MV-4-11 (cell line): ENCODE measurements around the gene GPR15.

Source experiments
- DNase-seq: peaks from one replicate; lab custom pipeline; 2025; lab: John Stamatoyannopoulos, UW

The GPR15 gene

DNA sequence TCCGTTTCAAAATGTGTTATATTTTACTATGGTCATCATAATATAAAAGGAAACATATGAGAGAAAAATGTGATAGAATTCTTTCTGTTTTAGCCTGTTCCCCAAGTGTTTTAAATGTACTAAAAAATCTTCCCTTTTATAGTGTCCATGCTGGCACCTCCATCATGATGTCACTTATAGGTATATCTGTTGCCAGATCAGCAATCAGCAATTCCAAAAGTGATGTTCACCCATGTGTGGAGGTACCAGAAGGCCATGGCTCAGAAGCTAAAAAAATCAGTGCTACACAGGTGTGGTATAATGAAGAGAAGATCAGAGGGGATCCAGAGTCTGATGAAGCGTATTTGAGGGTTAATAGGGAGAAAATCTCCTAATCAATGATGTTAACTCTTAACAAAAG lies 1.1 kb upstream of the GPR15 start:
- no peak for DNase-seq

DNA sequence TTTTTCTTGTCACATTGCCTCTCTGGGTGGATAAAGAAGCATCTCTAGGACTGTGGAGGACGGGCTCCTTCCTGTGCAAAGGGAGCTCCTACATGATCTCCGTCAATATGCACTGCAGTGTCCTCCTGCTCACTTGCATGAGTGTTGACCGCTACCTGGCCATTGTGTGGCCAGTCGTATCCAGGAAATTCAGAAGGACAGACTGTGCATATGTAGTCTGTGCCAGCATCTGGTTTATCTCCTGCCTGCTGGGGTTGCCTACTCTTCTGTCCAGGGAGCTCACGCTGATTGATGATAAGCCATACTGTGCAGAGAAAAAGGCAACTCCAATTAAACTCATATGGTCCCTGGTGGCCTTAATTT lies 478 bp downstream of the GPR15 start:
- no peak for DNase-seq

DNA sequence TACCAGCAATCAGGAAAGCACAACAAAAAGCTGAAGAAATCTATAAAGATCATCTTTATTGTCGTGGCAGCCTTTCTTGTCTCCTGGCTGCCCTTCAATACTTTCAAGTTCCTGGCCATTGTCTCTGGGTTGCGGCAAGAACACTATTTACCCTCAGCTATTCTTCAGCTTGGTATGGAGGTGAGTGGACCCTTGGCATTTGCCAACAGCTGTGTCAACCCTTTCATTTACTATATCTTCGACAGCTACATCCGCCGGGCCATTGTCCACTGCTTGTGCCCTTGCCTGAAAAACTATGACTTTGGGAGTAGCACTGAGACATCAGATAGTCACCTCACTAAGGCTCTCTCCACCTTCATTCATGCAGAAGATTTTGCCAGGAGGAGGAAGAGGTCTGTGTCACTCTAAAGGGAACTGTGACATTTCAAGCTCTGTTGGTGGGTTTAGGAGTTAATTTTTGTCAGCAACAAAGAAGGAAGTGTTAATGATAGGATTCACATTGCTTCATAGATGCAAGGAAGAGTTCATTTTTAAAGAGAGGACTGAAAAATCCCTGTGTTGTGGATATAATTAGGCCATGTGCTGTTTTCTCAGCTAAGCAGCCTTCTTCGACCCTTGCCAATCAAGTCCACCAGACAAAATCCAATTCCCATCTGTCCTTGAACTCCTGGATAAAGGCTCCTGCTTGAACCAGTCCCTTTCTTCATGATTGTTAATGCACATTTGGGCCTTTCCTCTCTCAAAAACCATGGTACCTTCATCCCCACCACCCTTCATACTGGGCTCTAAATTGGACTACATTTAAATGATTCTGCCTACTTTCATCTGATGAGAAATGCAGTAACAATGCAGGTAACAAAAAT lies 1.2 kb downstream of the GPR15 start:
- DNase-seq = peak; percentile 44

DNA sequence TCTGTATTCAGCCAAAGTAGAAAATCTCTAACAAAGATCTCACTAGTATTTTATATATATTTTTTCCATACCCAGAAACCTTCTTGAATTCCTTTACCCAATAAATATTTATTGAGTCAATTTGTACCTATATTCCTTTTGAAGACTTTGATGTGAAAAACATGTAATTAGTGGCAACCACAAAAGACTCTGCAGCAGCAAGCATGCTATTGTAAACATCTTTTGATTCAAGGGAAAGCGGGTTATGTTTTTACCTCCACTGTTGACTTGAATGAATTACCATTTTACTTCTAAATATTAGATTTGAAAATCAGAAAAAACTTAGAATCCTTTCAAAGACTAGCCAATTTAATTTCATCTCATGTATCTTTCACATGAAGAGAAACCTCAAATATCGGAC lies 2.4 kb downstream of the GPR15 start:
- DNase-seq = no peak

DNA sequence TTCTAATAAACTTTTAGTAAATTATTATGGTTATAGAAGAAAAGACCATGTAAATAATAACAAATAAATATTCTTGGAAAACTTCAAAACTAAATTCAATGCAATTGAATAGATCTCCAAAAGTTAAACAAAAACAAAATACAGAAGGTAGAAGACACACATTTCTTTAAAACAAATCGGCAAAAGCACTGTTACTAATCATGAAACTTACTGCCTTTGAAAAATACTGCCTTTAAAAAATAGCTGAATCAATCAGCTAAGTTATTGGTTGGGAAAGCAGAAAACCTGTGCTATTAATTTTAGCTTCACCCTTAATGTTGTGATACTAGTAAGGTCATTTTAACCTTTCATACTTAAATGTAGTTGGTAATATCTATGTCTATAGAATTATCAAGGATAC lies 3.0 kb downstream of the GPR15 start:
- no peak for DNase-seq

DNA sequence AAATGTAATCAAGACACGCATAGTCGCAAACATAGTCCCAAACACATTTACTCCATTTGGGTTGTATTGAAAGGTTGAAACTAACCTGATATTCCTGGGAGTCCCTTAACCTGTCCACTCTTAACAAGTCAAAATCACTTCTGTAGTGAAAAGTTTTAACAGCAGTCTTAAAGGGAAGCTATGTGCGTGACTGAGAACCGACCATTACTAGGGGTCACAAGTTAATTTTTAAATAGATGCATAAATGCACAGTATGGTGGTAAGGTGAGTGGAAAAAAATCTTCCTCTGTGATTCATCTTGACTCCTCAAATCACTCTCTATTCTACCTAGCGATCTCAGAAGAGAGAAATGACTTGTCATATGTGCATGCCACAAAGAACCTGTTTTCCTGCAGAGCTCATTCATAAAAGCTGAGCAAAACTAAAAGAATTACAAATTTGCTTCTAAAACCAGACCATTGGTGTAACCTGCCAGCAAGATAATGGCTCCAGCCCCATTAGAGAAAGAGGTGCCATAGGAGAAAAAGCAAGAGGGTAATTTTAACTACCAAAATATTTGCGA lies 4.8 kb downstream of the GPR15 start:
- DNase-seq = no peak

DNA sequence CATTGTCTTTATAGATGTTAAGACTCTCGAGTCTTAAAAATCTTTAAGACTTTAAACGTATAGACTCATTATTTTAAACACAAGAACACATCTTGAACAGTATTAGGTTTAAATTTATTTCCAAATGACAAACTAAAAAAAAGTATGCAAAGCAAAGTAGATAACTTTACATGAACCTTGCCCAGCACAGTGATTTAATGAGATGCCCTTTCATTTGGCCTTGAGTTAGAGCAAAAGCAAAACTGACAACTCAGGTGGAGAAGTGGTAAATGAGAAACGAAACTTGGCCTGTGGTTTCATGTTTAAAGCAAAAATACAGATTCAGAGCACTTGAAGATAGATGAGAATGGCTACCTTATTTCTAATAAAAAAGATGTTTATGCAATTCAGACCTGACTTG lies 8.6 kb downstream of the GPR15 start:
- DNase-seq = peak; percentile 44

DNA sequence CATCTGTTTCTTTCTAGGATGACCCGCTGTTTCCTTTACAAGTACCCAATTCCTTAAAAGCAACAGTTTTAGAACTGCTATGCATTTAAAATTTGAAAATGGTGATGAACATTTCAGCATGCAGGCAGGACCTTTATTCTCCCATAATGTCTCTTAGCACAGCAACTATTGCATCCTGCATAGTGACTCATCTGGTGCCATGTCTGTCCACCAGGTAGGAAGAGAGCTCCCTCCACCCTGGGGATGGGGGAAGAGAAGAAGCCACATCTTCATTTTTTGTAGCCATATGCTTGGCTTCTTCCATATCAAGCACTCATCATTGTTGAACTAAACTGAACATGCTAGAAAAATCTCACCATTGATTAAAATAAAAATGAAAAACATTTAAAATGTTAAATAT lies 9.9 kb downstream of the GPR15 start:
- DNase-seq = no peak

DNA sequence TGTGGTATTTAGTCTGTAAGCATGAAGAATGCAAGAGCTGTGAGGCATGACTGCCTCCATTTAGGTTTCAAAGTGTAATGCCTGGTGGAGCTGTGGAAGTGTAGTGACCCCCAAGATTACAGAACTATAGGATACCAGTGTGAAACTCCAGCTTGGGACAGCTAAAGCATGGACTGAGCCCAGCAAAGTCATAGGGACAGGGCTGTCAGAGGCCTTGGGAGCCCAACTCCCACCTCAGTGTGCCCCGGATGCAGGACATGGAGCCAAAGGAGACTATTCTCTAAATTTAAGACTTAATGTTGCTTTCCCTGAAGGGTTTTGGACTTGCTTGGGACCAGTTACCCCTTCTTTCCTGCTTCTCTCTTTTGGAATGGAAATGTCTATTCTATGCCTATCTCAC lies 10.8 kb downstream of the GPR15 start:
- DNase-seq = no peak

DNA sequence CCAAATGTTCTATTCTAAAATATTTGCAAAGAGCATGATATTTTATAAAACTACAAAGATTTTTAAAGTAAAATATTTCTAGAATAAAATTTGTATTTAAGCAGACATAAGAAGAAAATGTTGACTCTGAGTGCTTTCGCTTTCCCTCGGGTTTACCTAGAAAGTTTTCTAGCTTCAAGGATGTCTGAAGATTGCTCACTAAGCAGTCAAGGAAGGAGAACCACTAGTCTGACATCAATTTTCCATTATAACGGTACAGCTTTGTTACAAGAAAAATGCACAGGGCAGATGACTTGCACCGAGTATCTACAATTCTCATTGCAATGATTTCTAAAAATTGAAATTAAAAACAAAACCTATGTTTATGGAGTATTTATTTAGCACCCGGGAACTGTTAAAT lies 14.2 kb downstream of the GPR15 start:
- DNase-seq = no peak

DNA sequence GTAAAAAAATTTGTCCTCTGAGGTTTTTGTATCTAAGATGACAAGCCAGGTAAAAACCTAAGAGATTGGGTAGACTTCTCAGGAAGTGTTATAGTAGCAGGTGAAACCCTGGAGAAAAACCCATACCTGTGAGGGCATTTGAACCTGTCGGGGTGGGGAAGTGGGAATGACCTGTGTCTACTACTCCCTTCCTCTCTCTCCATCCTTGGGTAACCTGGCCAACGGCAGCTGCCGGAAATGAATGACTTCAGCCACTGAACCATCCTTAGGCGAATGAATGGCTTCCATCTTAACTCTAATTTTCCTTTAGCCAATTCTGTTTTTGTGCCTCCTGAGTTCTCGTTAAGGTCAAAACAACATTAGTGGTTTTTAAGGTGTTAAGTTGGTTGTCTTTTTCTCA lies 16.8 kb downstream of the GPR15 start:
- DNase-seq = no peak

DNA sequence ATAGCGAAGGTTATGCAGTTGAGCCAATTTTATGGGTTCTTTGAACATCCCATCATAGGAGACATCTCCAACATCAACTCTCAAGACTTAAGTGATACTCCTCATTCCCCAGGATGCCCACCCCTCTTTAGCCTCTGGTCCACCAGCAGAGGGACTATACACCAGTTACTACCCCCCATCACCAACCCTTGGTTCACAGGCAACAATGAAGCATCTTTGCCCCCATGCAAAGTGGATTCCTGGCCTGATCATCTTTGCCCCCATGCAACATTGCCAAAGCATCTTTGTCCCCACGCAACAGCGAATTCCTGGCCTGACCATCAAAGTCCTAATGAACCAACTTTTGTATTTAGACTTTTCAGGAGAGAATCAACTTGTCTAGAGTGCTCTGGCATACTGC lies 19.1 kb downstream of the GPR15 start:
- no peak for DNase-seq

DNA sequence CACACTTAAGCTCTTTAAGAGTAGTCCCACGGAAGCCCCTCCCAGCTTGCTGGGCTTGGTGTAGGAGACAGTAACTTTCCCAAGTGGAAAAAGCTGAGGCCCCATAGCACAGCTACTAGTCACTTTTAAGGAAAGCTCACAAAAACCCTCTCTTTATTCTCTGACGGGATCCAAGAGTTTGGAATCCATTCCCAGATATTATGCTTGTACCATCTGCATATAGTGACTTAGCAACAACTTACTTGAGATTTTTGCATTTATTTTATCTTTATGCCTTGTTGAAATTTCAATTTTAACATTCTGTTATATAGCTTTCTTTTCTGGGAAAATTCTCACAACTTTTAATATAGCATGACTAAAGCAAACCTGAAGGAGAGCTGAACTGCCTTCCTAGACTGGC lies 19.5 kb downstream of the GPR15 start:
- DNase-seq = no peak

DNA sequence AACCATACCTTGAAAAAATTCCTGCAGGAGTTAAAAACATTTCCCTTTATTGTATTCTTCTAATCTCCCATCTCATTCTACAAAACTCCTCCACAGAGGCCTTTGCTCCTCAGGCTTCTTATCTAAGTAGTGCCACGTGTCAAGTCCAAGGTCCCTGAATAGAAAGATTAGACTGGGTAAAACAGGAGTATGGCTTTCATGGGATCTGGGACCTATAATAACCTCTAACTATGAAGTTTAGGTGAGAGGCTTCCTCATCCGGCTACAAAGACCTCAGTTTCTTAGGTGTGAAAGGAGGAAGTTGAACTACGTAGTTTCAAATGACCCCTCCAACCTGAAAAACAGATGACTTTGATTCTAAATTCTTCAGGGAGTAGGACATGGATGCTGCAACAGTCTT lies 20.0 kb downstream of the GPR15 start:
- DNase-seq = no peak

DNA sequence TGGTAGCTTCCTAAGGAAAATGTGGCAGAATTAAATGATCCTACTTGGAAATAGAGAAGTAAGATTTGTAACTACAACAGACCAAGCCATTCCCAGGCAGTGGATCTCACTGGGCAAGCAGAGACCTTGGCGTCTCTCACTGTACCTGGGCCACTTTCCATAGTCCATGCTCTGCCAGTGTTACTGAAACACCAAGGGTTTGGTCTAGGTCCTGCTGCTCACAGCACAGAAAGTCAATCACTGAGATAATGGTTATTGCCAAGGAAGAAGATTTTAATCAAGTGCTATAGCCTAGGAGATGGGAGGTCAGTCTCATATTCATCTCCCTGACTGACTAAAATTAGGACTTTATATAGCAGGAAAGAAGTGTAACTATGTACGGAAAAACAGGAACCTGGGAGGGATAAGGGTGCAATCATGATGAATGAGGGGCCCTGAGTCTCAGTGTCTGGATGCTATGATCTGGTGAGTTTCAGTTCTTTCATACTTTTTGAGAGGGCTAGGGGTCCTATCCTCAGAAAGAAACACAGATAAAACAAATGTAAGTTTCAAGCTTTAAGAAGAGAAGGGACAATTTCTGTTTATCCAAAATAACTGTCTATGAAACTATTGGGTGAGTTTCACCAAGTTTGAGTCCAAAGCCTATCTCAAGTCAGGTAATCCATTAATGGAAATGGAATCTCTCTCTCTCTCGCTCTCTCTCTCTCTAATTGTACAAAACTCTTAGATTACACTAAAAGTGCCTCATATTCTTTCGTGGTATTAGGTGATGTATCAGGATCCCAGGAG lies 20.6 kb downstream of the GPR15 start:
- peak; percentile 40 for DNase-seq

DNA sequence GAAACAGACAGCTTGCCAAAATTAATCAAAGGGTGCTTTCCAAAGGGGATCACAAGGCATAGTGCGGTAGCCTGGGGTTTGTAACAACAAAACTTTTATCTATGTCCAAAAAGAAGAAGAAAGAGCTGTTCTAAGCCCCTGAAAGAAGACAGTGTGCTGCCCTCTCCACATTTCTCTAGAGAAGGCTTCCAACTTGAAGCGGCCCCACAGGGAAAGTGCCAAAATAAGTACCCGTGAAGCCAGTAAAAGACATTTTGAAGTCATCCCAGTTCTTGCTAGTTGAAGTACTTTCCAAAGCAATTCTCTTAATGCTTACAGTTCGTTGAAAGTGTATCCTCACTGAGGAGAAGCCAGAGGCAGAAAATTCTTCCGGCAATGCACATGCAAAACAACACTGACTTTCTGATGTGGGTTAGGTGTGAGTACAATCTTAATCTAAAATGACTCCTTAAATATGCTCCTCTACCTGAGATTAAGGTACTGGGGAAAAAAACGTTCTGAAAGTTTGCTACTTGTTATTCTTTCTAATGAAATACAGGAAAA lies 21.3 kb downstream of the GPR15 start:
- DNase-seq = no peak

DNA sequence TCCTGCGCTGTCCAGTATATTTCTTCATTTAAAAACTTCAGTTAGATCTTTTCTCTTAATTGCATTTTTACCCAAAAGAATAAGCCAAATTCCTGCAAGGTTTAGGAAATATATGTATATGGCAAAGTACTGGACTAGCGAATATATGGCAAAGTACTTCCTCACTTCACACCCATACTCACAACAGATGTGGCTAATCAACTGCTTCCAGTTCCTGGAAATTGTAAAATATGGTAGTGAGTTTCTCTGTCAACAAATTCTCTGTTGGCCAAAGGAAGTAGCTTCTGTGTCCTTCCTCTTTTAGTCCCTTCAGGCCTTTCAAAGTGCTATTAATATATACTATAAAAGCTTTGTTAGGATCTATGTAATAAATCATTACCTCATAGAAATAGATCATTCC lies 22.0 kb downstream of the GPR15 start:
- DNase-seq = peak; percentile 98

DNA sequence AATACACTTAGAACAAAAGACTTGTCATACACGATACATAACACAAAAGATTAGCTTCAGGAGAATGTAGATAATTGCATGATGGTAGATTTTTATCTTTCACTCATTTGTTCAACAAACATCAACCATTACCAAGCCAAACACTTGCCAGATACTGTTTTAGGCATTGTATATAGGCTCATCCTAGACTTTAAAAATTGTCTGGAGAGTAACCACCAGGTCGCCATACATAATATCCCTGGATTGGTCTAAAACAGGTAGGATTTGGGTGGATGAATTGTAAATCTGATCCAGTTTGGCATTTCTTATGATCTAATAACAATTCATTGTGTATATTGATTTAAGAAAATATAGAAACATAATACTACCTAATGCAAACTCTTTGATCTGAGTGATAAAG lies 22.8 kb downstream of the GPR15 start:
- DNase-seq = no peak

DNA sequence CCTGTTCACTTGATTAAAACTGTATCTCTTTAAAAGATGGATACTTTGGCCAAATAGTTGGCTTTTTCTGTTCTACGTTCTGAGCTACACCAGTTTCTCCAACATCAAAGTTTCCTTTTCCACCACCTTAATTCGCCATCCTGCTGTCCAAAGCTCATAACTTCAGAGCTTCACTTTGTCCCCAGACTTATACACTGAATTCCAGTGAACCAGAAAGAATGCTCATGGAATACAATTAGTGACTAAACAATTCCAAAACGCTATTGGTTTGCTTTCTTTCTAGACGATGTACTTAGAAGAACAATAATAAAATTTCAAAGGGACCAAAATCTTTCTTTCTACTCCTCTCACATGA lies 23.2 kb downstream of the GPR15 start:
- DNase-seq = no peak

DNA sequence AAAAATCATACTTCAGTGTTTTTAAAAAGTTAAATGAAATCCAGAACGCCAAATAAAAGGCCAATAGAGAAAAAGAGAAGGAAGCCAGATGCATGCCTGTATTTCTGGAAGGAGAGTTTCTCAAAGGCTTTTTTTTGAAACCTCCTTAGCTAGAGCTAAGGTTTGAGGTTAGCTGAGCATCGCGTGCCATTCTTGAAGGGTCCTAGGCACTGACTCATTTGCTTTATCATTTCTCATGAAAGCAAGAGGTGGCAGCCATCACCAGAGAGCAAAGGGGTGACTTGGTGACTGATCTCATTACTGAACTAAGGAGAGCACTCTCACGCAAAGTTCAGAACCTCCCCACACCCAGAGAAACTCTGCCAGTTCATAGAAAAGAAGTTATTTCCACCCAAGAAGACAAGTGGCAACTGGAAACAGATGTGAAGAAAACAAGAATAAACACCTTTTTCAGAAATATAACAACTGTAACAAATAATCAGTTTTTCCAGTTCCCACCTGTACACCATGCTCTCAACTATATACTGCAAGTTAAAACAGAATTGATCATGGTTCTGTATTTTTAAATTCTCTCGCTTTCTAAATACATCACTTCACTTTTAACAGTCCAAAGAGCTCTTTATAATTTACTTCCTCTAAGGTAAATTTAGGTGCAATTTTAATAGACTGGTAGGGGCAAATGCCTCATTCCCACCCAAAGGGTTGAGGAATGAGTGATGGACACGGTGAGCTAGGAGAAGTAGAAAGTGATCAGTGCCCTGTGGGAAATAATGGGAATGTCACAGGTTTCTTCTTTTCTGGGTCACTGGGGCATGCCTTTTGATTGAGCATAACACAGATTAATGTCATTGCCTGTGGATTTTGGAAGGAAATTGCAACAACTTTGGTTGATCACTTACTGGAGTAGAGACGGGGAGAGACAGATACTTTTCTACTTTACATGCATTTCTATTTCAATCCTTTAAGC lies 24.7 kb downstream of the GPR15 start:
- peak; percentile 91 for DNase-seq

DNA sequence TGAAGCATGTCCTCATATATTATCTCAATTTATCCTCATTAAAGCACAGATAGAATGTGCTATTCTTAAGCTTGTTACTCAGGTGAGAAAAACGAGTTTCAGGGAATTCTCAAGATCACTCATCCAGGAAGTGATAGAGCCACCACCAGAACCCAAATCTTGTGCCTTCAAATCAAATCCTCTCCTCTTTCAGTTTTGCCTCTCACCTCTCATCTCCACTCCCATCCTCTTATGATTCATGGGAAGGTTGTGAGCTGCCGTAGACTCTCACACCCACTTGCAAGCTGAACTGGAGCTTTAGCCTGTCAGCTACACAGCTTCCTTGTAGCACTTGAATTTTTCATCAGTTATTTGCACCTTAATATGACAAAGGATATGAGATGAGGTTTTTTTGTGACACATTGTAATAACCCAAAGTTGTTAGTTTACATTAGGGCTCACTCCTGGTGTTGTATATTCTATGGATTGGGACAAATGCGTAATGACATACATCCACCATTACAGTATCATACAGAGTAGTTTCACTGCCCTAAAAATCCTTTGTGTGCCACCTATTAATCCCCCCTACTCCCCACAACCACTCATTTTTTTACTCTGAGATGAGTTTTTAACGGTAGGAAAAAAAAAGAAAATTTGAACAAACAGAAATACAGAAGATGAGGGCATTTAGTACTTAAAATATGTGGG lies 25.7 kb downstream of the GPR15 start:
- DNase-seq = peak; percentile 23
